Occipital lobe (tissue), 2 donors: ENCODE results near the gene KRTAP10-3. TPM values are rescaled to one million over a fixed set of nuclear protein-coding genes. Genes with fewer than 3 reads are reported as not detected.
"Not testable (repeated sequence)": the region's sequence is repeated elsewhere in the genome, so short reads cannot be mapped to it uniquely, and the experiment has no call there.

Experiments
- DNase-seq: peaks from one replicate; lab custom pipeline; 2025; lab: John Stamatoyannopoulos, UW
- total RNA-seq: library from RNA; depleted of rRNA; stranded (reverse); fragments of >200 nt; gene quantifications from one replicate; pipeline ENCODE4 v1.2.3, GENCODE V29; 2014

KRTAP10-3 gene
- not detected for total RNA-seq

- no peak for DNase-seq
These were observed at the start of gene KRTAP10-3 for GRCh38 chr21:44558695-44559094. TSS of gene KRTAP10-3 (minus strand) at chr21:44558795. CDS start at chr21:44558715, 80 bp downstream.

- no peak for DNase-seq
These were observed 47.9 kb upstream of the KRTAP10-3 start for GRCh38 chr21:44606495-44606894.

- no peak for DNase-seq
These were observed 45.3 kb upstream of the KRTAP10-3 start for GRCh38 chr21:44603911-44604310.

- no peak for DNase-seq
These were observed 44.7 kb upstream of the KRTAP10-3 start for GRCh38 chr21:44603109-44603875.

GRCh38 chr21:44602463-44602850, 43.9 kb upstream of the KRTAP10-3 start:
- no peak for DNase-seq

- no peak for DNase-seq
These were observed 43.2 kb upstream of the KRTAP10-3 start for GRCh38 chr21:44601596-44602462.

- DNase-seq: not testable (repeated sequence)
These were observed 42.5 kb upstream of the KRTAP10-3 start for GRCh38 chr21:44601091-44601490.

GRCh38 chr21:44600118-44600978, 41.8 kb upstream of the KRTAP10-3 start, which contains the start of gene KRTAP10-7:
TSS of gene KRTAP10-7 (plus strand) at chr21:44600597. CDS start at chr21:44600622, 25 bp downstream.
- not testable (repeated sequence) for DNase-seq

- no peak for DNase-seq
These were observed 40.9 kb upstream of the KRTAP10-3 start for GRCh38 chr21:44599264-44600029.

GRCh38 chr21:44598061-44598460, 39.5 kb upstream of the KRTAP10-3 start:
- DNase-seq: no peak

- DNase-seq: no peak
These were observed 37.6 kb upstream of the KRTAP10-3 start for GRCh38 chr21:44596068-44596725.

- no peak for DNase-seq
These were observed 36.9 kb upstream of the KRTAP10-3 start for GRCh38 chr21:44595524-44595923.

- no peak for DNase-seq
These were observed 35.9 kb upstream of the KRTAP10-3 start for GRCh38 chr21:44594406-44594916.

GRCh38 chr21:44593598-44594405, 35.2 kb upstream of the KRTAP10-3 start:
- no peak for DNase-seq

GRCh38 chr21:44592446-44593311, 34.1 kb upstream of the KRTAP10-3 start, which contains the start of gene KRTAP10-6:
TSS of gene KRTAP10-6 (minus strand) at chr21:44592505. CDS start at chr21:44592484, 21 bp downstream.
- no peak for DNase-seq

- not testable (repeated sequence) for DNase-seq
These were observed 33.2 kb upstream of the KRTAP10-3 start for GRCh38 chr21:44591801-44592130.

- not testable (repeated sequence) for DNase-seq
These were observed 32.6 kb upstream of the KRTAP10-3 start for GRCh38 chr21:44590897-44591800.
